HL-60 (cell line): Measurements from ENCODE around the gene KCNJ1.

Experiments
- CTCF ChIP-seq: IDR thresholded peaks from one replicate; pipeline ENCODE4 v1.5.1; 2011; ENCODE audit warnings: low read length, control low read depth, inconsistent platforms; ENCODE audit not compliant: insufficient read depth
- POLR2AphosphoS5 ChIP-seq: IDR thresholded peaks from 2 replicates; pipeline ENCODE4 v1.6.1; 2012; ENCODE audit warnings: low read depth
- REST ChIP-seq: IDR thresholded peaks from 2 replicates; pipeline ENCODE4 v1.6.1; 2012; ENCODE audit warnings: low read depth; ENCODE audit not compliant: insufficient replicate concordance
- SPI1 ChIP-seq: IDR thresholded peaks from 2 replicates; pipeline ENCODE4 v1.6.1; 2012; ENCODE audit warnings: low read depth, mild to moderate bottlenecking, borderline replicate concordance

GRCh38 chr11:128911239-128911638 is 44.1 kb upstream of the KCNJ1 start:
- TF ChIP-seq CTCF (no peak), POLR2AphosphoS5 (no peak), REST (no peak), SPI1 (no peak)
